ENCODE data around the gene C11orf21. TPM values are rescaled to one million over a fixed set of nuclear protein-coding genes. Genes with fewer than 3 reads are reported as not detected.

The C11orf21 gene
- polyA plus RNA-seq, 3 donors: 0.67 to 1.1 (median 0.82) TPM

DNA sequence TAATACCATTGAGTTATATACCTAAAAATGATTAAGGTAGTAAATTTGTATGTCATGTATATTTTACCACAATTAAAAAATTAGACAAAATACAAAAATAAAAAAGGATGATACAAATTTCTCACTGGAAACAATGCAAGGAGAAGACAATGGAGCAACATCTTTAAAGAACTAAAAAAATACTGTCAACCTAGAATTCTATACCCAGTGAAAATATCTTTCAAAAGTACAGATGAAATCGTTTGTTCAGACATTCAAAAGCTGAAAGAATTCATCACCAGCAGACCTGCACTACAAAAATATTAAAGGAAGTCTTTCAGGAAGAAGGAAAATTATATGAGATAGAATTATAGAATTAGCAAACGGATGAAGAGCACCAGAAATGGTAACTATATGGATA, 21.5 kb downstream of the C11orf21 start:
- no peak for DNase-seq (ENCODE audit: extremely low read depth in 1 of 11, low read depth in 9 of 11, low spot score in 4 of 11)

GRCh38 chr11:2277933-2278523, 23.7 kb downstream of the C11orf21 start:
- no peak for DNase-seq (ENCODE audit: extremely low read depth in 1 of 11, low read depth in 9 of 11, low spot score in 4 of 11)

DNA sequence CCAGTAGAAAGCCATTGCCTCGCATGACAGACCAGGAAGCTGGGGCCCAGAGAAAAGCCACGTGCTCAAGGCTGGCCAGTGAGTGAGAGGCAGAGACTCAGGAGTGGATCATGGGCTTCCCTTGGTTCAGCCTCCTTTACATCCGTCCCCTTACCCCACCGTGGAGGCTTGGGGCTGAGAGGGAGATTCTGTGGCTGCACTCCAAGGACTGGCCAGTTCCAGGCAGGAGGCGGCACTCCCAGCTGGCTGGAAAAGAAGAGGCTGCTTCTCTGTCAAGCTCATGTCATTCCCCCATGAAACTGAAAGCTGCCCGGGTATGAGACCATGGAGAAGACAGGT, 24.7 kb downstream of the C11orf21 start:
- DNase-seq (ENCODE audit: extremely low read depth in 1 of 11, low read depth in 9 of 11, low spot score in 4 of 11): no peak

DNA sequence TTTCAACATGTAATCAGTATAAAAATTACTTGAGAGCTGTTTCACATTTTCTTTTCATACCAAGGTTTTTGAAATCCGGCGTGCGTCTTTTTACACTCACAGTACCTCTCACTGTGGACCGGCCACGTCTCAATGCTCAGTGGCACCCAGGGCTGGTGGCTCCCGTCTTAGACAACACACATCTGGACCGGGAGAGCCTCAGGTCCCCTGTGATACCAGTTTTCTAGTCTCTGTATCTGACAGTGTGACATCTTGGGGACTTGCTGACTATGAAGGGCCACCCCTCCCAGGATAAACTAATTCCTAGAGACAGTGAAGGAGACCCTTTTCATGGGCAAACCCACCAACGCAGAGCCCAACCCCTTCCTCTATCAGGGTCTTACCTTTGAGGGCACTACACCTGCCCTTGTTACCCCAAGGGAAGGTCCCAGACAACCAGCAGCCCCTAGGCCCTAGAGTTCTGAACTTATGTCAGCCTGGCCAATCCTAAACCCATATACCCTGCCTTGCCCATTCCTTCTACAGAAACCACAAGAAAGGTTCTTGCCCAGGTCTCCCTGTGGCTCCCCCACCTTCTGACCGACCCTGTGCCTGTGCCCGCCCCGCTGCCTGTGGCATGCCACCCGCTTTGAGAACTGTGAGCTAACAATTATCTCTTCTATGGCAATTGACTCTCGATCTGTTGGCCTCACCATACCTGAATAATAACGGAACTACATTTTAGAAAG, 25.3 kb downstream of the C11orf21 start:
- no peak for DNase-seq (ENCODE audit: extremely low read depth in 1 of 11, low read depth in 9 of 11, low spot score in 4 of 11)

- no peak for DNase-seq (ENCODE audit: extremely low read depth in 1 of 11, low read depth in 9 of 11, low spot score in 4 of 11)
These were observed 26.1 kb downstream of the C11orf21 start for GRCh38 chr11:2275334-2276279.

DNA sequence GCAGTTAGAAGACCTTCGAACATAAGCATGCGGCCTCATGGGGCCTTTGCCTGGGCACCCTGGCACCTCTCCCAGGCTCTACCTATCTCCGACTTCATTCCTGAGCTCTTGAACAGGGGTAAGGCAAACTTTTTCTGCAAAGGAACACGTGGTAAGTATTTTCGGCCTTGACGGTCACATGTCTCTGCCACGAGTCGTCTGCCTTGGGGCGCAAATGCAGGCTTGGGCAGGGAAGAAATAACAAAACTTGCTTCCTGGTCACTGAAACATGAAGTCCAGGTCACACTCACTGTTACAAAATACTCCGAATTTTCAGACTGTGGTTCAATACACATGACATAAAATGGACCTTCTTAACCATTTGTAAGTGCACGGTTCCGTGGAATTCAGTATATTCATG, 27.9 kb downstream of the C11orf21 start:
- DNase-seq (ENCODE audit: extremely low read depth in 1 of 11, low read depth in 9 of 11, low spot score in 4 of 11): no peak

DNA sequence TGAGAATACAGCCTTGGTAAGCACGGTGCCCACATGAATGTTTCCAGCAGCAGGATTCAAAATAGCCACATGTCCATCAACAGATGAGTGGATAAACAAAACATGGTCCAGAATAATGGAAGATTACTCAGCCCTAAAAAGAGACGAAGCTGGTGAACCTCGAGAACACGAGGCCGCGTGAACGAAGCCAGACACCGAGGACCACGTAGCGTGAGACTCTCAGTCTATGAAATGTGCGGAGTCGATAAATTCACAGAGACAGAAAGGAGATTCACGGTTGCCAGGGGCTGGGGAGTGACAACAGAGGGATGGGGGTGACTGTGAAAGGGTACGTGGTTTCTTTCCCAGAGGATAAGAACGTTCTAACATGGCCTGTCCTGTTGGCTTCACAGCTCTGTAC, 28.4 kb downstream of the C11orf21 start:
- DNase-seq (ENCODE audit: extremely low read depth in 1 of 11, low read depth in 9 of 11, low spot score in 4 of 11): no peak

DNA sequence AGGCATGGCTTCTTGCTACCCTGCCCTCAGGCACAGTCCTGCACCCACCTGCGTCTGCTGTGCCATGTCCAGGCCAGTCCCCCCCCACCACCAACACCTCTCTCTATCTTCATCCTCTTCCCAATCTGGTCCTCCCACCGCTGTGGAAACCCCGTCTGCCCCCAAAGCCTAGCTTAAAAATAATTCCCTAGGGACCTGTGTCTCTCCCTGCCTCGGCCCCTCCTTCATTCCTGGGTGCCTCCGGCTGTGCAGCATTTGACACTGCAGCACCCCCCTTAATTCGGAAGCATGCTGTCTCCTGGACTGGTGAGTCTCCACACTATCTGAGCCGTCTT, 28.8 kb downstream of the C11orf21 start:
- DNase-seq (ENCODE audit: extremely low read depth in 1 of 11, low read depth in 9 of 11, low spot score in 4 of 11): no peak

GRCh38 chr11:2272228-2272945, 29.3 kb downstream of the C11orf21 start:
- no peak for DNase-seq (ENCODE audit: extremely low read depth in 1 of 11, low read depth in 9 of 11, low spot score in 4 of 11)

- no peak for DNase-seq (ENCODE audit: extremely low read depth in 1 of 11, low read depth in 9 of 11, low spot score in 4 of 11)
These were observed 30.1 kb downstream of the C11orf21 start for GRCh38 chr11:2271327-2272227.

- DNase-seq (ENCODE audit: extremely low read depth in 1 of 11, low read depth in 9 of 11, low spot score in 4 of 11): no peak
These were observed 30.7 kb downstream of the C11orf21 start for GRCh38 chr11:2271077-2271326.

GRCh38 chr11:2270322-2271076, 31.2 kb downstream of the C11orf21 start, which contains the start of gene ASCL2:
ASCL2 (minus strand) TSS chr11:2270588; CDS start chr11:2270332, 256 bp downstream.
- DNase-seq (ENCODE audit: extremely low read depth in 1 of 11, low read depth in 9 of 11, low spot score in 4 of 11): no peak

DNA sequence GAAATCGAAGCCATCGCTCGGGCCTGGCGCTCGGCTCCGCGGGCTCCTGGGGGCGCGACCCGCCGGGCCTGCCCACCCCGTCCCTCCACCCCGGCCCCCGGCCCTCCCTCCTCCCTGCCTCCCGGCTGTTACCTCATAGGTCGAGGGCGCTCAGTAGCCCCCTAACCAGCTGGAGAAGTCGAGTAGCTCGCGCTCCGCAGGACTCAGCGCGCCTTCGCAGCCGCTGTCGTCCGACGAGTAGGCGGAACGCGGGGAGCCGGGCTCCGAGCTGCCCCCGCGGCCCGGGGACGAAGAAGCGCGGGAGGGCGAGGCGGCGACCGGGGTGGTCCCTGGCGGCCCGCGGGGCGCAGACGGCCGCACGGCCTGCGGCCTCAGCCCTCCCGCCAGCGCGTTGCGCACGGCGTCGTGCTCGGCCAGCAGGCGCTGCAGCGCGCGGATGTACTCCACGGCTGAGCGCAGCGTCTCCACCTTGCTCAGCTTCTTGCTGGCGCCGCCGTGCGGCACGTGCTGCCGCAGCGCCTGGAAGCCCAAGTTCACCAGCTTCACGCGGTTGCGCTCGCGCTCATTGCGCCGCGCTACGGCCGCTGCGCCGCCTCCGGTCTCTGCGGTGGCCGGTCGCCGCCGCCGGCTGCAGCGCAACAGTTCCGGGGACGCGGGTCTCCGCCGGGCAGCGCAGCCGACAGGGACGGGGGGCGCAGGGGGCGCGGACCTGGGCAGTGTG, 32.0 kb downstream of the C11orf21 start:
- peak in 6 of 11 donors; percentile 60 to 73 (median 70) for DNase-seq (ENCODE audit: extremely low read depth in 1 of 11, low read depth in 9 of 11, low spot score in 4 of 11)

DNA sequence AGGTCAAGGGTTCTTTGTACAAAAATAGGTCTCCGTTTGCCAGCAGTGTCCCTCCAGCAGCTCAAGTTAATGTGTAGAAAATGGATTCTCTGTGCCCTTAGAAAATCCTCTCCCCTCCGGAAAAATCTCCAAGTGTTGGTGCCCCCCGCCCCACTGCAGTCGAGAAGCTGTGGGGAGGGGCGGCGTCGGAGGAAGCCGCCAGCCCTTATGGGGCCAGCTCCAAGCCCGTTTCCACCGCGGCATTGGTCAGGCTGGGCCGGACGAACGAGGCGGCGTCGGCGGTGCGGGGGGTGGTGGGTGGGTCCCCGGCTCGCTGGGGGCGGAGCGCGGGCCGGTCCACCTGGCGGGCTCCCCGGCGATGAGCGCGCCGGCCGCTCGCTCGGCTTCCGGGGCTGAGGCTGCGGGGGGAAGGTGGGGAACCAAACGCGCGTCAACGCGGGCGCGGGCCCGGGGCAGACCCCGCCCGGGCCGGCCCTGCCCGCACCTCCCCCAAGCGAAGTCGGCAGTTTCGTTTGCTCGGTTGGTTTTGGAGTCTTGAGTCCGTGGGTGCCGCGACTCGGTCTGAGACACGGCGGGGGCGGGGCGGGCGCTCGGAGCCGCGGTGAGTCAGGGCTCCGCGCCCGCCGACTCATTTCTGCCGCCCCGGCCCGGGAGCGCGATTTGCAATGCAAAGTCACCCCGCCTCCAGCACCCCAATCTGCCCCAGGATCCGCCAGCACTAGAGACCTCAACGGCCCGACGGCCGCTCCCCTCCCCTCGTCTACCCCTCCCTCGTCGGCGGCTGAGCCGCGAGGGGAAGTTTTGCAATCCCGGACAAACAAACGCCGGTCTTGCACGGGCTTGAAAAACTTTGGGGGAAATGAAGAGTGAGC, 32.8 kb downstream of the C11orf21 start:
- DNase-seq (ENCODE audit: extremely low read depth in 1 of 11, low read depth in 9 of 11, low spot score in 4 of 11): peak in 2 of 11 donors; percentile 28 to 42

DNA sequence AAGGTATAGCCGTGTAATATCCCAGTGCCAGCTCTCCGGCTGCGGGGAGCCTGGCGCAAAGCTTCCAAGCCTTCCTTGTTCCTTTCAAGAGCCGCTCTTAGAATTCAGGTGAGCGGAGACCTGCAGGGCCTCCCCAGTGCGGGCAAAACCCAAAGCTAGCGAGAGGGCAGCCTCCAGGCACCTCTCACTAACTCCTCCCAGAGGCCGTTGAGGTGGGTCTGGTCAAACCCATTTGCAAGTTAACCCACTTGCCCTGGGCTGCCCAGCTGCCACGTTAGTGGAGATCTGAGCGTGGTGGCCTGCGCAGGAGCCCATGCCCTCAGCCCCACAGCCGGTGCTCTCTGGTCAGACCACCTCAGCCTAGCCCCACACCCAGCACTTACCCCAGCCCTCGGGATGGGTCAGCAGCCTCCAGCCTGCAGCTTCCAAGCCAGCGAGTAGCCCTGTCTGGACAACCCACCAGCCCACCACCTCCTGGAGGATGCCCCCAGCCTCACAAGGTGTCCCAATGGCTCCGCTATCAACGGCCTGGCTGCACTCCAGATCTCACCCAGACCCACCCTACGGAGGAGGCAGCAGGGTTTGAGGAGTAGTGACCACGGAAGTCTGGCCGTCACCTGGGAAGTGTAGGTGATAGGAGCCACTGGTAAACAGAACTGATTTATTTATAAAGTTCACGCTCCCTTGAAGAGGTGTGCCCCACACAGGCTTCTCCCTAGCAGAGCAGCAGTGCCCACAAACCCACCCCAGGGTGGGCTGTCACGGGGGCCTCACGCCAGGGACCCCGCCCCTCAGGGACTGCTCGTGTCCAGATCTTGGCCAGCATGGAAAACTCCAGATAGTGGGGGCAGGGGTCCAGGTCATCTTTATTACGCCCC, 33.6 kb downstream of the C11orf21 start:
- DNase-seq (ENCODE audit: extremely low read depth in 1 of 11, low read depth in 9 of 11, low spot score in 4 of 11): no peak

All from renal cortex interstitium (tissue), 11 donors.